HG03103 (cell line): ENCODE data around the gene CYBC1.
A peak's percentile ranks its signal among the peaks of the same experiment; 100 is the strongest.
"Not testable (repeated sequence)": the region's sequence is repeated elsewhere in the genome, so short reads cannot be mapped to it uniquely, and the experiment has no call there.

Experiments used
- ATAC-seq: cut with Tn5 transposase; IDR thresholded peaks from one replicate; pipeline ENCODE4 v1.9.1; 2021; ENCODE audit warnings: low read depth; ENCODE audit not compliant: unreplicated experiment

Gene CYBC1

GRCh38 chr17:82479602-82480001 lies 29.1 kb upstream of the CYBC1 start:
- ATAC-seq: no peak

DNA sequence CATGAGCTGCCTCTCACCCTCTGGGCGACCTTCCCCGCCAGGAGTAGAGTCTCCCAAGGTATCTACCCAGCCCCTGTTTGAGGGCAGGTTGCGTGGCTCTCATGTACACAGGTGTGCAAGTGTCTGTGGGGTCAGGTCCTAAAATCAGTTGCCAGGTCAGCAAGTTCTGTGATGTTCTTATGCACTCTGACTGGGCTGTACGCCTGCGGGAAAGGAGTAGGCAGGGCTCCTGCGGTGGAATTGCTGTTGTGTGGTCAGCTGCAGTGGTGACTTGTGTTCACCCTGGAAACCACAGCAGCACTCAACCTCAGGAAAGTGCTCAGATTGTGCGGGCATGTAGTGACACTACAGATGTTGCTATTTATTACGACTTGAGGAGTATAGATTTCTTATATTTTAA lies 27.4 kb upstream of the CYBC1 start:
- no peak for ATAC-seq

- ATAC-seq: no peak
Measured at GRCh38 chr17:82475458-82475857, 24.9 kb upstream of the CYBC1 start.

DNA sequence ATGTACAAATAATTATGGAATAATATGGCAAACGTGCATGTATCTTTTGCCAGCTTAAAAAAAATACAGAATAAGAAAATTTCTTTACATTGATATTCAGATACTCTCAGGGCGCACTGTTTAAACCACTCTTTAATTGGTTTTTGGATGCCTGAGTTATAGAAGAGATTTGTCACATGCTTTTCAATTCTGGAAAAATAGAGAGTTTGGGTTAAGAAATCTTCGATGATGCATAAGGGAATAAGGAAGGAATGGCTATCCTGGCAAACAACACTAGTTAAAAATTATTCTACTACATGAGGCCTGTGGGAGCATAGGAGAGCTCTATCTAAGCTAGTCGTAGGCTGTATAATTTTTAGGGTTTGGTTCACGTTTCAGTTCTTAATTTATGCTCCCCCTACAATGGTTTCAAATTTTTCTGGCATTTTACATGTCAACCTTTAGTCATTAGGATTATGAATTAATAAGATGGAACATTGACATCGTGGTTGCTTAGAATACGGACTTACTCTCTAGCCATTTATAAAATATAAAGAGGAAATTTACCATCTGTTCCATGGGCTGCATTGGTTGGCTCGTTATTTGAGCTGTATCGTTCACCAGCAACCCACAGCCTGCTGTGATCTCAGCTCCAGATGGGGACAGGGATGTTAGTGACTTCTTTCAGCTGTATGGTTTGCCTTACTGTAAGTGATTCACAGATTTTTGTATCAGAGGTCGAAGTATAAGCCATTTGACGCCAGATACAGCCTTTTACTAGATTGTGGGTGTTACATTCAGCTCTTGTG lies 23.9 kb upstream of the CYBC1 start:
- no peak for ATAC-seq

DNA sequence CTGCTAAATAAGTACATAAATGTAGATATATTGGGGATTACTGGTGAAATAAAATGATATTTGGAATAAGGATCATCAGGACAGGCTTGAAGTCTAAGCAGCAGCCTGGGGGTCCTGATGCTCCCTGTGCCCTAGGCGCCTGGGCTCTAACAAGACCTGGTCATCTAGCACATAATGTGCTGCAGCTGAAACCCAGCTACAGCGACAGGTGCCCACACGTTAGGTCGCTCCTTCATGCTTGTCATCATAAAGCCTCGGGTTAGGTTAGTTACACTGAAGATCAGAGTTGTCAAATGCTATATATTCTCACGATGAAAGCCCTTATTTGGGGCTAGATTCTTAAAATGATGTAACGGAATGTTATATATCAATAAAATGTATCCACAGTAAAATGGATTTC lies 19.5 kb upstream of the CYBC1 start:
- no peak for ATAC-seq

- ATAC-seq: no peak
Measured at GRCh38 chr17:82468692-82469091, 18.1 kb upstream of the CYBC1 start.

GRCh38 chr17:82465023-82465603 lies 14.6 kb upstream of the CYBC1 start:
- ATAC-seq: no peak

GRCh38 chr17:82464567-82464929 lies 14.0 kb upstream of the CYBC1 start:
- no peak for ATAC-seq

GRCh38 chr17:82463925-82464566 lies 13.5 kb upstream of the CYBC1 start:
- no peak for ATAC-seq

DNA sequence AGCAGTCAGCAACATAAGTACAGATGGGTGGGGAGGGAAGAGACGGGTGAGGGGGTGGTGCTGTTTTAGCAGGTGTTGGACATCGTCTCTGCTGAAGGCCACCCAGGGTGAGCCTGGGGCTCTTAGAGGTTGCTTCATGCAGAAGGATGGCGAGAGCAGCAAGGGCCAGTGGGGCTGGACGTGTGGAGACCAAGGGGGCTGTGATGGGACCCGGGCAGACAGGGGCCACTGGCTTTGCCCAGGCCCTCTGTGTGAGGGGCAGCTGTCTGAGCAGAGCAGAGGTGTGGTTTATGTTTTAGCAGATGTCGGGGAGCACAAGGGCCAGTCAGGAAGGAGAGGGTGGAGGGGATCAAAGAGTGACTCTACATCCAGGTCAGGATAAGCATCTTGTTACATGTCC lies 12.8 kb upstream of the CYBC1 start:
- no peak for ATAC-seq

- ATAC-seq: no peak
Measured at GRCh38 chr17:82461827-82462524, 11.4 kb upstream of the CYBC1 start.

DNA sequence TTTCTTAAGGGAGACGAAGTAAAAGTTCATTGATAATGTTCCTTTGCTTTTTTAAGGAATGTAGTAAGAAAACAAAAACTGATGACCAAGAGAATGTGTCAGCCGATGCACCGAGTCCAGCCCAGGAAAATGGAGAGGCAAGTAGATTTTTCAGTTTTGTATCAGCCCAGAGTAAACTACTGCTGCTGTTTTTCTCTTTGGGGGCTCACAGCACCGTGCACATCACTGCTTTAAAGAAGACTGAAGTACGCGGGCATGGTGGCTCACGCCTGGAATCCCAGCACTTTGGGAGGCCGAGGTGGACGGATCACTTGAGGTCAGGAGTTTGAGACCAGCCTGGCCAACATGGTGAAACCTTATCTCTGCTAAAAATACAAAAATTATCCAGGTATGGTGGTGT lies 9.4 kb upstream of the CYBC1 start:
- ATAC-seq: not testable (repeated sequence)

- no peak for ATAC-seq
Measured at GRCh38 chr17:82458885-82459424, 8.4 kb upstream of the CYBC1 start.

- ATAC-seq: peak; percentile 88
Measured at GRCh38 chr17:82458179-82458884, 7.8 kb upstream of the CYBC1 start, which contains the start of gene NARF. NARF (plus strand) TSS chr17:82458741; CDS start chr17:82458804, 63 bp downstream.

GRCh38 chr17:82457929-82458178 lies 7.3 kb upstream of the CYBC1 start:
- ATAC-seq: no peak

DNA sequence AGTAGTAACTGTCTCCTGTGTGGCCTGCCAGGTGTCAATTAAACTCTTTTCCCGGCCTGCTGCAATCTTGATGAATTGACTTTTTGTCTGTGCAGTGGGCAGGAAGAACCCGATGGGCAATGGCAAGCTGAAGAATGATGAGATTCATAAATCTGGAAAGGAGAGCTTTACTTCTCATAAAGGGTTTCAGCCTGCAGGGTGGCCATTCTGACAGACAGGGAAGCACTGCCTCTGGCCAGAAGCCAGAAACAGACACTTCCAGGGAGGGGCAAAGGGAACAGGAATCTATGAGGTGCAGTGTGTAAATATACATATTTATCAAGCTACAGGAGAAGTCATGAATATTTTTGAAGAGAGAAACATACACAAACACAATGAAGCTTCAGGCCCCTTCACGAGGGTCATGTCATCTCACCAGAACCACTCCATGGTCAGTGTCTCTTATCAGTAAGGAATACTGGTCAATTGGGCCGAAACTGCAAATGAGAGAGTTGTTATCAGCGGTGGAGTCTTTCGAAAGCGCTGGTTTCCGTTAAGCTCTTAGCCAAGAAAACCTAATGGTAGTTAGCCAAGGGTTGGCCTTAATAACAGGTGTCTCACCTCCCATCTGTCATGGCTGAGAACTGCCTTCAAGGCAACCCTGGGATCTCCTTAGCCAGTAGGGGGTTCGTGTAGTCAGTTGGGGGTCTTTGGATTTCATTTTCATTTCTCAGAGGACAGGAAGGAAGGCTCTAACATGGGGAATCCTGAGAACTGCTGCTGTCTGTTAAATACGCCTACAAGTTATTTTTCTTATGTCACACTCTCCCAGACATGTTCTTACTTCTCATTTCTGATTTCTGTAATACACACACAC lies 6.7 kb upstream of the CYBC1 start:
- no peak for ATAC-seq

DNA sequence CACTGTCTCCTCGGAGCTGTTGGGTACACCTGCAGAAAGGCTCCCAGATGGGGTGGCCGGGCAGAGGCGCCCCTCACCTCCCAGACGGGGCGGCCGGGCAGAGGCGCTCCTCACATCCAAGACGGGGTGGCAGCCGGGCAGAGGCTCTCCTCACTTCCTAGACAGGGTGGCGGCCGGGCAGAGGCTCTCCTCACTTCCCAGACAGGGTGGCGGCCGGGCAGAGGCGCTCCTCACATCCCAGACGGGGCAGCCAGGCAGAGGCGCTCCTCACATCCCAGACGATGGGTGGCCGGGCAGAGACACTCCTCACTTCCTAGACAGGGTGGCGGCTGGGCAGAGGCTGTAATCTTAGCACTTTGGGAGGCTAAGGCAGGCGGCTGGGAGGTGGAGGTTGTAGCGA lies 3.2 kb upstream of the CYBC1 start:
- ATAC-seq: not testable (repeated sequence)

DNA sequence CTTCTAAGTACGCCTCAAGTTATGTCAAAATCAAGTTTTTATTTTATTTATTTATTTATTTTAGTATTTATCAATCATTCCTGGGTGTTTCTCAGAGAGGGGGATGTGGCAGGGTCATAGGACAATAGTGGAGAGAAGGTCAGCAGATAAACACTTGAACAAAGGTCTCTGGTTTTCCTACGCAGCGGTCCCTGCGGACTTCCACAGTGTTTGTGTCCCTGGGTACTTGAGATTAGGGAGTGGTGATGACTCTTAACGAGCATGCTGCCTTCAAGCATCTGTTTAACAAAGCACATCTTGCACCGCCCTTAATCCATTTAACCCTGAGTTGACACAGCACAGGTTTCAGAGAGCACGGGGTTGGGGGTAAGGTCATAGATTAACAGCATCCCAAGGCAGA lies 2.6 kb upstream of the CYBC1 start:
- not testable (repeated sequence) for ATAC-seq

- ATAC-seq: no peak
Measured at GRCh38 chr17:82452162-82452561, 1.6 kb upstream of the CYBC1 start.

GRCh38 chr17:82449883-82450356 lies 632 bp downstream of the CYBC1 start:
- ATAC-seq: no peak
